22Rv1 (cell line): ENCODE measurements around the gene EVL.

ENCODE experiments used
- CTCF ChIP-seq: fragments of 450-650 bp; IDR thresholded peaks from 2 replicates; pipeline ENCODE4 v1.5.1; 2017; ENCODE audit warnings: mild to moderate bottlenecking
- ZFX ChIP-seq: fragments of 450-650 bp; IDR thresholded peaks from 2 replicates; pipeline ENCODE4 v1.6.1; 2017; ENCODE audit warnings: antibody characterized with exemption, borderline replicate concordance

- TF ChIP-seq CTCF (no peak), ZFX (no peak)
Measured at GRCh38 chr14:100081997-100082625, 16.9 kb downstream of the EVL start.
